HuH-7 (cell line): Measurements from ENCODE around the gene KAZN.

ENCODE experiments used
- DNase-seq: peaks from one replicate; pipeline ENCODE4 v3.0.0; 2011; ENCODE audit warnings: low spot score

Gene KAZN

GRCh38 chr1:14887044-14887566 lies 288.6 kb downstream of the KAZN start:
- no peak for DNase-seq

GRCh38 chr1:14887764-14888350 lies 289.4 kb downstream of the KAZN start:
- no peak for DNase-seq

- DNase-seq: no peak
Measured at GRCh38 chr1:14888374-14888773, 289.9 kb downstream of the KAZN start.

- DNase-seq: no peak
Measured at GRCh38 chr1:14889825-14890440, 291.4 kb downstream of the KAZN start.

DNA sequence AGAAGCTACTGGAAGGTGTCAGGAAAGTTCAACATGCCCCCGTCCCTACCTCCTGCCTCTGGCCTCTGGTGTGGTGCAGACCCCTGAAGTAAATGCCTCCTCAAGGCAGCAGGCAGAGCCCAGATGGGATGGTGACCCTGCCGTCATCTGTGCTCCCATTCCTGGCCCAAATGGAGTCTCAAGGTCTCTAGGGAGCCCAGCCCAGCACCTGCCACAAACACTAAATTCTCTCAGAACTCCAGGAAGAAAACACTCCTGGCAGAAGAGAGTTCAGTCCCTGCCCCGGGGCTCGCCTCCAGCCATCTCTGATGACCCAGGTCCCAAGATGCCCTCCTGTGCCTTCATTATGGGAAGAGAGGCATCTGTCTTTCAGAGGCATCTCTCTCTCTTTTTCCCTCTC lies 293.5 kb downstream of the KAZN start:
- no peak for DNase-seq

DNA sequence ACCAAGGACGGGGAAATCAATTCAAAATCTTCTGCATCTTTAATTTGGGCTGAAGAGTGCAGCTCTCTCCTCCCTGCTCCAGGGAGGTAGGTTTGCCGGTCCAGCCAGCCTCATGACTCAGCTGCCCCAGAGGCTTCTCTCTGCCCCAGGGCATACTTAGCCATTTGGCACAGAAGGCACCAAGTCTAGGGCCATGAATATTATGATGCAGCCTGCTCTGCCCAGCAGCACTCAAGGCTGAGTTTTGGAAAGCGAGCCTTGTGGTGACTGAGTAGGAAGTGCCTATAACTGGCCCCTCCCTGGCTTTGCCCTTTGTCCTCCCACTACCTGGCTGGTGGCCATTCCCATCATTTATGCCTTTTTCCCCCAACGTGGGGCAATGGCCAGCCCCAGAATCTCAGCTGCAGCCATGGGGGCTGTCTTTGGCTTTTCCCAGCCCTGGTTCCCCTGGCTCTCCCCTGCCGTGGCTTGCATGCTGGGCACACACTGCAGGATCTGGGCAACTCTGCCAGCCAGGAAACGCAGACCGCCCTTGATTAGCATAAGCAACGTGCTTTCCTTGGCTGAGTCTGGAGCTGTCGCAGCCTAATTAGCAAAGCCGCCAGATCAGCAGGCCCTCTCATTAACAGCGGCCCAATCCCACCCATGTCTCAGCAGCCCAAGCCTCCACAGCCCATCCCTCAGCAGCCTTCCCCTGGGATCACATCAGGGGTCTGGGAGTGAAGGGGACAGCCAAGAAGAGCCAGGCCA lies 296.5 kb downstream of the KAZN start:
- DNase-seq: no peak

- no peak for DNase-seq
Measured at GRCh38 chr1:14895727-14896126, 297.2 kb downstream of the KAZN start.

DNA sequence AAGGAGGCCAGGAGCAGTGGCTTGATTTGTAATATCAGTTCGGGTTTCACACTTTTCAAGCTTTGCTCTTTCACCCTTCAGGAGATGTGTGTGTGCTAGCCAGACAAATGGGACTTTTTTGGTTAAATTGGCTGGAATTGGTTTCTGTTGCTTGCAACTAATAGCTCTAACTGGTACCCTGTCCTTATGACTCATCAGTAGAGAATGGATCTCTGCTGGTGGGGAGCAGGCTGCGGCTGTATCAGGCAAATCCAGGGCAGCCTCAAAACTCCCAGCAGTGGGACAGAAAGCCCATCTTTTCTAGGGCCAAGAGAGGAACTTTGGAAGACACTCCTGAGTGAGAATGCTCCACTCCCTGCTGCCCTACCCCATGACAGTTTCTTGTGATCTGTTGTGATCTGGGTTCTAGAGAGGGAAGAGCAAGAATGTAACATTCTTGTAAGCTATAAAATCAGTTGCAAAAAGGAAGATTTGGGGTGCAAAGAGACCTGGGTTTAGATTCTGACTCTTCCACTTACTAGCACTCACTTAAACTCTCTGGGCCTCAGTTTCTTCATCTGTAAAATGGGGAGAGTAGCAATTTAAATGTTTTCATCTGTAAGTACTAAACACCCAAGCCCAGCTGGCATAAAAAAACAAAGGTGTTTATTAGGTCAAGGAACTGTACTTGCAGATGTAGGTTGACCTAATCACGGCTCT lies 298.0 kb downstream of the KAZN start:
- DNase-seq: no peak

DNA sequence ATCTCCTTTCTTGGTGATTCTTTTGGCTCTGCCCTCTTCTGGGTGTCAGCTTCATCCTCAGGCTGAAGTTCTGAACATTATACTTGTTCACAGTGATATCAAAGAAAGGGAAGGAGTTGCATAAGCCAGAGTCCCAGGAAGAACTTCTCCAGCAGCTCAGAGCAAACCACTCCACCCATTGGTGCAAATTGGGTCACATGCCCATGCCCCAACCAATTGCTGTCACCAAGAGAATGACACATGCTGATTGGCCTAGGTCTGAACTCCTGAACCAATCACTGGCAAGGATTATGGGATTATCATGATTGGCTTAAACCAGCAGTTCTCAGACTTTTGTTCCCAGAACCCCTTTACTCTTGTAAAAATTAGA lies 298.6 kb downstream of the KAZN start:
- no peak for DNase-seq

DNA sequence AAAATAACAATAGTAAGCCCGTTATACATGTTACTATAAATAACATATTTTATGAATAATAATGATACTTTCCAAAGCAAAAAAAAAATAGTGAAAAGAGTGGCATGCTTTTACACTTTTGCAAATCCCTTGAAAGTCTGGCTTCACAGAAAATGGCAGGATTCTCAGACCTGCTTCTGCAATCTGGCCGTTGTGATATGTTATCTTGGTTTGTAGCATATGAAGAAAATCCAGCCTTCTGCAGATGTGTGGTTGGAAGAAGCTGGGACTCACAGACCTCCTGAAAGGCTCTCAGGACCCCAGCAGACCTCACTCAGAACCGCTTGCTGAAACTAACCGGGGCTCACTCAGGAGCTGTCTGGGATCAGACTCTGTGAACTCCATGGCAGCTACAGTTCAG lies 299.1 kb downstream of the KAZN start:
- DNase-seq: no peak

DNA sequence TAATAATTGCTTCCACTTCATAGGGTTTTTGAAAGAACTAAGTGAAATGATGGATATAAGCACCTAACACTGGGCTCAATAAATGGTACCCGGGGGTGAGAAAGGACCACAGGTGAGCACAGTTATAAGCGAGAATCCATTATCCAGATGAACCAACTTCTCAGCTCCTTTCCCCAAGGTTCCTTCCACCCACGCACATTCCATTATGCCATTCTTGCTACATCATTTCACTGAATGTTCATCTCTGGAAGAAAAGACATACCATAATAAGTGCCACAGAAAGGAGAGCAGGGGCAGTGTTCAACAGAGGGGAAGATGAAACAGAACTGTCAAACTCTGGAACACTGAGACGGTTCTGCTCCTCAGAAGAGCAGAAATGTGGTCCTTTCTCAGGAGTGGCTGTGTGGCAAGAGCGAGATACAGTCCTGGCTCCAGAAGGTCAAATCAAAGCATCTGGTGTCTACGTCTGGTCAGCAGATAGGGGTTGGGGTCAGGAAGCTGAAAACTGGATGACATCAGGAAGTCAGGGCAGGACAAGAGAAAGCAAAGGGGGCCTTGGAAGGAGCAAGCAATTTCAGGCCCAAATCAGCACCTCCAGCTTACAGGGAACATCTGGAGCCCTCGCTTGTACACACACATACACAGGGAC lies 299.6 kb downstream of the KAZN start:
- DNase-seq: no peak

GRCh38 chr1:14899686-14900085 lies 301.2 kb downstream of the KAZN start:
- no peak for DNase-seq

DNA sequence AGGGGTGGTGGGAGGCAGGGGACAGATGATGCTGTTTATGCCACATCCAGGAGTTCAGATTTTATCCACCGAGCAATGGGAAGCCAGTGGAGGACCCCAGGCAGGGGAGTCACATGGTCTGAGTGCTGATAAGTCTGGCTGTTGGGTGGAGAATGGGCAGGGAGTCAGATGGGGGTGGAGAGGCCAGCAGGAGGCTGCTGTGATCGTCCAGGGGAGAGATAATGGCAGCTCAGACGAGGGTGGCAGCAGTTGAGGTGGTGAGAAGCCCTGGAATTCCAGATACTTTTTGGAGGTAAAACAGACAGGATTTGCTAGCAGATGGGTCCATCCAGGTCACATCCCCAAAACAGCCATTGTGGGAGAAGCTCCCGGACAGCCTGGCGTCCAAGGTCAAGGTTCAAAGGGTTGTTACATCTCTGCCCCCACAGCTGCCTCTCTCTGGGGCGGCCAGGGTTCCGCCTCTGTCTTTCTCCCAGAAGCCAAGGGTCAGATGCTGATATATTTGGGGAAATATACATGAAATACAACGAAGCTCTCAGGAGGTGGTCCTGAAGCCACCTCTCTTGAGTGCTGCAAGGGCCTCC lies 303.0 kb downstream of the KAZN start:
- DNase-seq: no peak

- DNase-seq: no peak
Measured at GRCh38 chr1:14903922-14904321, 305.4 kb downstream of the KAZN start.

DNA sequence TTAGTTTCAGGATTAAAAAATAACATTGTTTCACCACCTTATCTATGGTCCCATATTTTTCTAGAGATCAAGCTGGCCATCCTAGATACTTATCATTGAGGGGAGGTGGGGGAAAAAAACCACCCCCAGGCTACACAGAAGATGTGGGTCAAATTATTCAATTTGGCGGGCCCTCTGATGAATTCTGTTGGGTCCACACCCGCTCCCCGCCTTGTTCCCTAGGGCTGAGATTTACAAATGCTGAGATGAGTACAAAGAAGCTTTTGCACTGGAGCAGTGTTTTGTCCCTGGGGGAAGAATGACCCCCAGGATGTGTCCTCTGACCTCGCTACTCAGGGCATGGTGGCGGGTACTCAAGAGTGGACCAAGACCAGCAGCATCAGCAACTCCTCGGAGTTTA lies 308.2 kb downstream of the KAZN start:
- no peak for DNase-seq

GRCh38 chr1:14907416-14907815 lies 308.9 kb downstream of the KAZN start:
- DNase-seq: no peak

DNA sequence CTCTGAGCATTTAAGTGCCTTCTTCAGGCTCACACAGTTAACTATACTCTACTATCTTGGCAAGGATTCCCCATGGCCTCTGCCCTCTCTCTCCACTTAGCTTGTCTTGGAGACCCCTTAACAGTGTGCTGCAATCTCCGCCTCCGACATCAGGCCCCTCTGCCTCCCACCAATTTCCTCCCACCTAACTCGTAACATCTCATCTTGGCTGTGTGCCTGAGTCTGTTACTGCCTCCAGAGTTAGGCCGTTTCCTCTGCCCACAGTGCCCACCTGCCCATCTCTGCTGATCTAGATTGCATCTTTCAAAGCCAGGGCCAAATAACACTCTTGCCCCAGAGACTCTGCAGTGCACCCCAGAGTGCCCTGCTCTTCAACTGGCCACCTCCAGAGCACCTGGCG lies 310.8 kb downstream of the KAZN start:
- DNase-seq: no peak

- DNase-seq: no peak
Measured at GRCh38 chr1:14909920-14910460, 311.5 kb downstream of the KAZN start.

- DNase-seq: no peak
Measured at GRCh38 chr1:14910984-14911721, 312.7 kb downstream of the KAZN start.

- DNase-seq: no peak
Measured at GRCh38 chr1:14912839-14913481, 314.5 kb downstream of the KAZN start.
